AG10803 (cell line): ENCODE results near the gene TFAP2A.

Experiments
- DNase-seq: peaks from one replicate; pipeline ENCODE4 v3.0.0; 2010; ENCODE audit warnings: low read depth
- H3K4me3 ChIP-seq: 2 replicates; pipeline ENCODE4 v1.5.1; 2011; ENCODE audit warnings: mild to moderate bottlenecking, low read length, control low read depth
- CTCF ChIP-seq: conservative IDR thresholded peaks from 2 replicates; pipeline ENCODE4 v1.5.1; 2011; ENCODE audit warnings: mild to moderate bottlenecking, low read length, control low read depth, inconsistent platforms

TFAP2A gene

GRCh38 chr6:10381830-10382208, 33.1 kb downstream of the TFAP2A start:
- H3K4me3 ChIP-seq, result no peak overlapping the region
- DNase-seq, result no peak
- no peak for TF ChIP-seq CTCF

- no peak overlapping the region for H3K4me3 ChIP-seq
Observed at GRCh38 chr6:10381133-10381829, 33.6 kb downstream of the TFAP2A start.

GRCh38 chr6:10375391-10375969, 39.4 kb downstream of the TFAP2A start:
- peak; percentile 4 for DNase-seq
- H3K4me3 ChIP-seq, result no peak overlapping the region
- TF ChIP-seq CTCF, result no peak

More at GRCh38 chr6:10381133-10381829, 33.6 kb downstream of the TFAP2A start:
- TF ChIP-seq CTCF, result 0 out of 2 replicates have a peak, but pooled peaks have one; percentile 8
- DNase-seq, result no peak

GRCh38 chr6:10373642-10374359, 41.1 kb downstream of the TFAP2A start:
- peak; percentile 25 for DNase-seq
- no peak for TF ChIP-seq CTCF
- no peak overlapping the region for H3K4me3 ChIP-seq

GRCh38 chr6:10369896-10370295, 45.0 kb downstream of the TFAP2A start:
- no peak for DNase-seq
- H3K4me3 ChIP-seq, result no peak overlapping the region
- no peak for TF ChIP-seq CTCF

- no peak for TF ChIP-seq CTCF
- DNase-seq, result no peak
- H3K4me3 ChIP-seq, result no peak overlapping the region
Observed at GRCh38 chr6:10368861-10369260, 46.0 kb downstream of the TFAP2A start.
